Right renal cortex interstitium (tissue), 3 donors: ENCODE results near the gene HNMT. TPM values are rescaled to one million over a fixed set of nuclear protein-coding genes. Genes with fewer than 3 reads are reported as not detected.
"Not testable (repeated sequence)": the region's sequence is repeated elsewhere in the genome, so short reads cannot be mapped to it uniquely, and the experiment has no call there.

Experiments used
- DNase-seq, 3 donors: peaks; one replicate each; pipeline ENCODE4 v3.0.0-alpha.2; 2013; ENCODE audit warnings: low read depth in 3 of 3, low spot score in 2 of 3
- polyA plus RNA-seq, 3 donors: library from polyadenylated mRNA; unstranded; fragments of 120-200 nt; gene quantifications; one replicate each; pipeline ENCODE4 v1.2.1, GENCODE V29; 2013; ENCODE audit not compliant: insufficient read length in 3 of 3

HNMT gene
- polyA plus RNA-seq, 3 donors = 66.9 to 84.9 (median 70.9) TPM

GRCh38 chr2:137973280-137973679, 9.0 kb downstream of the HNMT start:
- DNase-seq = no peak

GRCh38 chr2:137975280-137976271, 11.3 kb downstream of the HNMT start:
- peak; percentile 23 to 47 (median 42) for DNase-seq

GRCh38 chr2:137976274-137976673, 12.0 kb downstream of the HNMT start:
- DNase-seq = no peak

- no peak for DNase-seq
Observed at GRCh38 chr2:137977790-137978189, 13.5 kb downstream of the HNMT start.

- DNase-seq = no peak
Observed at GRCh38 chr2:137980459-137980858, 16.2 kb downstream of the HNMT start.

- DNase-seq = no peak
Observed at GRCh38 chr2:137981112-137981656, 16.9 kb downstream of the HNMT start.

- no peak for DNase-seq
Observed at GRCh38 chr2:137983581-137983980, 19.3 kb downstream of the HNMT start.

GRCh38 chr2:137986268-137986667, 22.0 kb downstream of the HNMT start:
- no peak for DNase-seq

- no peak for DNase-seq
Observed at GRCh38 chr2:137987011-137987410, 22.7 kb downstream of the HNMT start.

- no peak for DNase-seq
Observed at GRCh38 chr2:137991078-137991477, 26.8 kb downstream of the HNMT start.

GRCh38 chr2:137992039-137992646, 27.9 kb downstream of the HNMT start:
- DNase-seq = no peak

GRCh38 chr2:137993715-137994476, 29.6 kb downstream of the HNMT start:
- DNase-seq = not testable (repeated sequence)

- not testable (repeated sequence) for DNase-seq
Observed at GRCh38 chr2:137995368-137995767, 31.1 kb downstream of the HNMT start.

GRCh38 chr2:137996158-137996557, 31.9 kb downstream of the HNMT start:
- not testable (repeated sequence) for DNase-seq

GRCh38 chr2:137997733-137998132, 33.5 kb downstream of the HNMT start:
- no peak for DNase-seq

- DNase-seq = no peak
Observed at GRCh38 chr2:137998503-137998902, 34.2 kb downstream of the HNMT start.

- DNase-seq = no peak
Observed at GRCh38 chr2:137999273-137999672, 35.0 kb downstream of the HNMT start.

- no peak for DNase-seq
Observed at GRCh38 chr2:138000009-138000408, 35.7 kb downstream of the HNMT start.

- DNase-seq = no peak
Observed at GRCh38 chr2:138000796-138001195, 36.5 kb downstream of the HNMT start.

GRCh38 chr2:138003411-138003810, 39.1 kb downstream of the HNMT start:
- no peak for DNase-seq

- no peak for DNase-seq
Observed at GRCh38 chr2:138007431-138007830, 43.2 kb downstream of the HNMT start.
